Caco-2 (cell line): Measurements from ENCODE around the gene KRT77. TPM values are rescaled to one million over a fixed set of nuclear protein-coding genes. Genes with fewer than 3 reads are reported as not detected.

Experiments
- BruUV-seq: library from RNA; stranded (reverse); fragments of 400-500 nt; replicated peaks from 2 replicates; lab custom pipeline; 2021; lab: Mats Ljungman, UMichigan
- CTCF ChIA-PET: fragments of 300-600 bp; sonication (Branson Sonifier 250); formaldehyde crosslinking; loops from one replicate; lab custom pipeline; 2022; ENCODE audit warnings: antibody characterized with exemption; lab: Charles Lee
- POLR2A ChIA-PET: fragments of 300-600 bp; sonication (Branson Sonifier 250); formaldehyde crosslinking; loops from one replicate; lab custom pipeline; 2022; ENCODE audit warnings: antibody characterized with exemption; lab: Charles Lee
- DNase-seq, 2 experiments: peaks; one replicate each; pipeline versions ENCODE4 v3.0.0 to v3.0.0-alpha.2; 2020 to 2022
- H3K27me3 ChIP-seq: replicated peaks from 2 replicates; pipeline ENCODE4 v1.6.0; 2011; ENCODE audit warnings: low read length; ENCODE audit not compliant: control insufficient read depth, insufficient read depth
- H3K36me3 ChIP-seq: 2 replicates; pipeline ENCODE4 v1.5.1; 2011; ENCODE audit warnings: low read length; ENCODE audit not compliant: control insufficient read depth, insufficient read depth
- H3K4me1 ChIP-seq: fragments of 250-450 bp; sonication (Bioruptor Pico); 2 replicates; pipeline ENCODE4 v1.5.1; 2020; ENCODE audit warnings: mild to moderate bottlenecking
- H3K4me3 ChIP-seq: 2 replicates; pipeline ENCODE4 v1.5.1; 2011; ENCODE audit warnings: low read depth, mild to moderate bottlenecking, control low read depth, low read length
- H3K9me3 ChIP-seq: fragments of 250-450 bp; sonication (Bioruptor Pico); 2 replicates; pipeline ENCODE4 v1.5.1; 2020; ENCODE audit warnings: mild to moderate bottlenecking, moderate library complexity
- H3K27ac Mint-ChIP-seq: one replicate; pipeline ENCODE4 v1.8.0; 2022; ENCODE audit warnings: mixed read lengths; ENCODE audit not compliant: unreplicated experiment
- H3K27me3 Mint-ChIP-seq: one replicate; pipeline ENCODE4 v1.8.0; 2022; ENCODE audit warnings: mixed read lengths; ENCODE audit not compliant: insufficient read depth, unreplicated experiment
- H3K36me3 Mint-ChIP-seq: one replicate; pipeline ENCODE4 v1.8.0; 2022; ENCODE audit warnings: mild to moderate bottlenecking, mixed read lengths; ENCODE audit not compliant: insufficient read depth, unreplicated experiment
- H3K4me1 Mint-ChIP-seq: one replicate; pipeline ENCODE4 v1.8.0; 2022; ENCODE audit warnings: low read depth, mixed read lengths; ENCODE audit not compliant: unreplicated experiment
- H3K4me3 Mint-ChIP-seq: one replicate; pipeline ENCODE4 v1.8.0; 2022; ENCODE audit warnings: mild to moderate bottlenecking, moderate library complexity, mixed read lengths; ENCODE audit not compliant: unreplicated experiment
- H3K9me3 Mint-ChIP-seq: one replicate; pipeline ENCODE4 v1.8.0; 2022; ENCODE audit warnings: mixed read lengths; ENCODE audit not compliant: unreplicated experiment
- CTCF ChIP-seq, 2 experiments: fragments of 200-600 bp in 1 of 2; IDR thresholded peaks; 1 replicate in 1 of 2; 2 replicates in 1 of 2; pipeline versions ENCODE4 v1.5.1 to v1.8.0; 2011 to 2022; ENCODE audit warnings: antibody characterized with exemption in 1 of 2, control low read depth in 1 of 2, inconsistent platforms in 1 of 2, low read depth in 1 of 2, low read length in 1 of 2, mild to moderate bottlenecking in 1 of 2, moderate library complexity in 1 of 2; ENCODE audit not compliant: insufficient read depth in 1 of 2, severe bottlenecking in 1 of 2, unreplicated experiment in 1 of 2
- intact Hi-C: fragments of 100-400 bp; cut with micrococcal nuclease; formaldehyde crosslinking; loops from one replicate; pipeline ENCODE4 v1.10.0; 2022; ENCODE audit not compliant: unreplicated experiment
- total RNA-seq: library from RNA; stranded (reverse); gene quantifications from 2 replicates; pipeline ENCODE4 v1.2.3, GENCODE V29; 2022

KRT77 gene
- total RNA-seq, 1 experiment from 2014 or later = not detected

- ChIA-PET POLR2A (no interaction called here), CTCF (no interaction called here)
- H3K4me3 ChIP-seq = no peak overlapping the region
- no peaks in the 10 kb centered on the region; the same call in 1 of the 2 replicates for H3K27me3 ChIP-seq
- Mint-ChIP-seq H3K4me1 (no peaks in the 10 kb centered on the region), H3K9me3 (no peaks in the 10 kb centered on the region), H3K36me3 (no peaks in the 10 kb centered on the region), H3K27me3 (peaks cover 6% of the 10 kb centered on the region), H3K27ac (no peak overlapping the region), H3K4me3 (no peak overlapping the region)
- no peaks in the 10 kb centered on the region for H3K4me1 ChIP-seq
- TF ChIP-seq CTCF (IDR thresholded peaks at IDR 0.05; ENCODE audit: insufficient read depth in 1 of 2, low read depth in 1 of 2, low read length in 1 of 2, severe bottlenecking in 1 of 2, unreplicated experiment in 1 of 2) = no peak
- no TSS peak for BruUV-seq
- intact Hi-C loops = no loop called here
- no peaks in the 10 kb centered on the region for H3K36me3 ChIP-seq
- H3K9me3 ChIP-seq = no peaks in the 10 kb centered on the region
- no peak for DNase-seq
Measured at GRCh38 chr12:52702338-52702737, 986 bp downstream of the KRT77 start.

- CTCF ChIA-PET = no interaction called here
Measured at GRCh38 chr12:52701281-52701680, 2.0 kb downstream of the KRT77 start.

DNA sequence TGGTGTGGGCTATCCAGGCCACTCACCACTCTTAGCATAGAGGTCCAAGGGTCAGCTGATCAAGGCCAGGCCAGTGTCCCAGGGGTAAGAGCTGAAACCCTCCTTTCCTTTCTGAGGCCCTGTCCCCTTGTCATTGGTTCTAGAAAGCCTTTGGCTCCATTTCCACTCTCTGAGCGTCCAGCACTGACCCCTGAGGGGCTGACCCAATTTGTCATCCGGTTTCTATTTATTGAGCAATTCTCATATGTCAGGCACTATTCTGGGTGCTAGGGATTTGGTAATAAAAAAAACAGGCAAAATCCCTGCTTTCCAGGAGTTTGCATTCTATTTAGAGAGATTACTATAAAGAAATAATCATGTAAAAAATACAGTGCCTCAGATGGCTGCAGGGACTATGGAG lies 3.4 kb downstream of the KRT77 start:
- no peak for DNase-seq
- H3K27me3 ChIP-seq = no peaks in the 10 kb centered on the region; the same call in 1 of the 2 replicates
- Mint-ChIP-seq H3K9me3 (no peaks in the 10 kb centered on the region), H3K27me3 (peaks cover 10% of the 10 kb centered on the region), H3K27ac (no peak overlapping the region), H3K36me3 (no peaks in the 10 kb centered on the region), H3K4me1 (no peaks in the 10 kb centered on the region), H3K4me3 (no peak overlapping the region)
- H3K4me1 ChIP-seq = no peaks in the 10 kb centered on the region
- no peaks in the 10 kb centered on the region for H3K9me3 ChIP-seq
- no peaks in the 10 kb centered on the region for H3K36me3 ChIP-seq
- TF ChIP-seq CTCF (IDR thresholded peaks at IDR 0.05; ENCODE audit: insufficient read depth in 1 of 2, low read depth in 1 of 2, low read length in 1 of 2, severe bottlenecking in 1 of 2, unreplicated experiment in 1 of 2) = no peak
- intact Hi-C loops = no loop called here
- no peak overlapping the region for H3K4me3 ChIP-seq
- ChIA-PET CTCF (interaction anchor here (0.6 kb wide), 1 partner anchor 354 kb away, joined by 4 read pairs; no protein-coding TSS in a partner anchor), POLR2A (no interaction called here)
- no TSS peak for BruUV-seq

More at GRCh38 chr12:52701281-52701680, 2.0 kb downstream of the KRT77 start:
- no peaks in the 10 kb centered on the region for H3K9me3 Mint-ChIP-seq
- H3K27ac Mint-ChIP-seq = no peak overlapping the region
- no peaks in the 10 kb centered on the region for H3K4me1 Mint-ChIP-seq
- peaks cover 7% of the 10 kb centered on the region for H3K27me3 Mint-ChIP-seq
- BruUV-seq = no TSS peak
- Histone ChIP-seq H3K36me3 (no peaks in the 10 kb centered on the region), H3K9me3 (no peaks in the 10 kb centered on the region), H3K4me1 (no peaks in the 10 kb centered on the region), H3K4me3 (no peak overlapping the region), H3K27me3 (no peaks in the 10 kb centered on the region; the same call in 1 of the 2 replicates)
- no peak for TF ChIP-seq CTCF (IDR thresholded peaks at IDR 0.05; ENCODE audit: insufficient read depth in 1 of 2, low read depth in 1 of 2, low read length in 1 of 2, severe bottlenecking in 1 of 2, unreplicated experiment in 1 of 2)
- no peaks in the 10 kb centered on the region for H3K36me3 Mint-ChIP-seq
- POLR2A ChIA-PET = no interaction called here
- H3K4me3 Mint-ChIP-seq = no peak overlapping the region
- intact Hi-C loops = no loop called here
- no peak for DNase-seq
